HFF-Myc (cell line): ENCODE results near the gene AGAP1.

Source experiments
- DNase-seq: peaks from one replicate; pipeline ENCODE4 v3.0.0-alpha.2; 2011; ENCODE audit warnings: low read depth; ENCODE audit errors: extremely low read depth
- H3K4me3 ChIP-seq: replicated peaks from 2 replicates; pipeline ENCODE4 v1.5.1; 2011; ENCODE audit warnings: low read depth, mild to moderate bottlenecking, control low read depth, low read length
- TF ChIP-seq, protein P1 (sequence below): IDR thresholded peaks from 2 replicates; pipeline ENCODE4 v1.5.1; 2012; ENCODE audit warnings: mild to moderate bottlenecking, low read depth, low read length, control low read depth; ENCODE audit errors: missing control alignments

AGAP1 gene

DNA sequence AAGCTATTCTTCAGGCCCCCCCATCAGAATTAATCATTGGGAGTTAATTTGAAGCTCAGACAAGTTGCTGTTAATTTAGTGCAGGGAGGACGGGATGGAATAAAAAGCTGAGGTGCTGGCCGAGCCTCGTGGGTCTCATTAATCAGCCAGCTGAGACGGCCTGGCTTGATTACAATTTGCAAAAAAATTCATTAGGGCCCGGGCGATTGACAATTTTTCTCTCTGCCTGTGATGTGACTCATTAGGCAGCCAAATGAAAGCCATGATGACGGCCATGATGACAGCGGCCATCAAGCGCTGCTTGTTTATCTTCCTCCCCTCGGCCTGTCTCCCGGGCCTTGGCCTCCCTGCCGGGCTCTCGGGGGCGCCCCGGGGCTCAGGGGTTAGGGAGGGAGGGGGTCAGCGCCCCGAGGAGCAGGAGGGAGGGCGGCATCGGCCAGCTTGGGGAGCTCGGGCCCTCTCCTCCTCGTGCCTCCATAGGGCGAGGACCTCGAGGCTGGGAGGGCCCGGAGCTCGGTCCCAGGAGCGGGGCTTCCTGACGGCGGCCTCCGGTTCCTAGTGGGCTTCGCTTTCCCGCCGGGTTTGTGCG, 669.1 kb downstream of the AGAP1 start:
- TF ChIP-seq, protein P1, sequence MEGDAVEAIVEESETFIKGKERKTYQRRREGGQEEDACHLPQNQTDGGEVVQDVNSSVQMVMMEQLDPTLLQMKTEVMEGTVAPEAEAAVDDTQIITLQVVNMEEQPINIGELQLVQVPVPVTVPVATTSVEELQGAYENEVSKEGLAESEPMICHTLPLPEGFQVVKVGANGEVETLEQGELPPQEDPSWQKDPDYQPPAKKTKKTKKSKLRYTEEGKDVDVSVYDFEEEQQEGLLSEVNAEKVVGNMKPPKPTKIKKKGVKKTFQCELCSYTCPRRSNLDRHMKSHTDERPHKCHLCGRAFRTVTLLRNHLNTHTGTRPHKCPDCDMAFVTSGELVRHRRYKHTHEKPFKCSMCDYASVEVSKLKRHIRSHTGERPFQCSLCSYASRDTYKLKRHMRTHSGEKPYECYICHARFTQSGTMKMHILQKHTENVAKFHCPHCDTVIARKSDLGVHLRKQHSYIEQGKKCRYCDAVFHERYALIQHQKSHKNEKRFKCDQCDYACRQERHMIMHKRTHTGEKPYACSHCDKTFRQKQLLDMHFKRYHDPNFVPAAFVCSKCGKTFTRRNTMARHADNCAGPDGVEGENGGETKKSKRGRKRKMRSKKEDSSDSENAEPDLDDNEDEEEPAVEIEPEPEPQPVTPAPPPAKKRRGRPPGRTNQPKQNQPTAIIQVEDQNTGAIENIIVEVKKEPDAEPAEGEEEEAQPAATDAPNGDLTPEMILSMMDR = no peak
- H3K4me3 ChIP-seq = no peak overlapping the region
- DNase-seq = no peak

DNA sequence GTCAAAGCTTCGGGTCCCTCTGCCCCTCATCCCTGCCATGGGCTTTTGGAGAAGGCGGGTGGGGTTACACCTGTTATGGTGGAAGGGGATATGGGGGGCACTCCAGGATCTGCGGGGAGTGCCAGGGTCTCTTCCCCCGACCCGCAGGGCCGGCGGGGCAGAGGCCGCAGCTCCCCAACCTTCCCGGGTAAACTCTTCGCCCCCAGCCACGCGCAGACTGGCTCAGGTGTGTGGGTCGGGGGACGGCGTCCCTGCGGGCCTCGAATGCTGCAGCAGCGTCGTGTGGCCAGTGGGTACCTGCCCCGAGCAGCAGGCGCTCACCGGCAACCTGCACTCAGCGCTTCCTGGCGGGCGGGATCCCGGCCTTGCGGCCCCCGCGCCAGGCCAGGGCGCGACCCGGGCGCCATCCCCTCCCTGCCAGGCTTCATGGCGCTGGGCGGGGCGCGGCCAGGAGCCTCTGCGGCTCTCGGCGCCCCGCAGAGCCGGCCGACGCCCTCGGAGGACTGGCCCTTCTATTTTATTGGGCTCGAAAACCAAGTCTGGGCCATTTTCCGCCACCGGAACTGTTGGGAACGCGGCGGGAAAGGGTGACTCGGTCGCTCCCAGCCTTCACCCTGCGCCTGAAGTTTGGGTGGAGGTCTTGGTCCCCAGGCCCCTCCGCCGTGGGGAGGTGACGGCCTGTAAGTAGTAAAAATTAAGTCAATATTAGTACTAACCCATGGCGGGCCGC, 669.8 kb downstream of the AGAP1 start:
- TF ChIP-seq, protein P1 = no peak
- no peak for DNase-seq
- no peak overlapping the region; the same call in 1 of the 2 replicates for H3K4me3 ChIP-seq

DNA sequence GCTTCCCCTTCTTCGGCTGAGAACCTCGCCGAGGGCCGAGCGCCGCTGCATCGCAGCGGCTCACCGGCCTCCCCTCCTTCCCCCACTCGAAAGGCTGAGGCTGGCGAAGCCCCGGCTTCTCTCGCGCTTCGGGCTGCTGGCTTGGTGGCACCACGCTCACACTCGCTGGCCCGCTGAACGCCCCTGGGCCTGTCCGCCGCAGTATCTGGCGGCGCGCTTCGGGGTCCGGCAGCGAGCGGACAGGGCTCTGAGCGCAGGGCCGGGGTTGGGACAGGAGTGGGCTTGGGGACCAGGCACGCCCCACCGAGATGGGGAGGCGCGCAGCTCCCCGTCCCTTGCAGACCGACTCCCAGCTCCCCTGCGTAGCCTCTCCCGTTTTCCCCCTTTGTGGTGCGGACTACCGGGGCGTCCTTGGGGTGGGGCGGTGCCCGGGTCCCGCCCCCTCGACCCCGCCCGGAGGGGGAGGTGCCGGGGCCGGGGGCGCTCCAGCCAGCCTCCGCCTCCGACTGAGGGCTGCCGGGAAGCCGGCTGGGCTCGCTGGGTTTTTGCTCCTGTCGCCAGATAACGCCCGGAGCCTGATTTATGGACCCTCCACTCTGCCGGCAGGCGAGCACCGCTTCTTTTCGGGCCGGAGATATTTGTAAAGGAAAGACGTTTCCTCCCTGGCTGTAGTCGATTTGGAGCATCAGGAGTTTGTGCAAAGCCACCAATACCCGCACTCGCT, 670.5 kb downstream of the AGAP1 start:
- DNase-seq = no peak
- TF ChIP-seq, protein P1 = no peak
- no peak overlapping the region; the same call in 1 of the 2 replicates for H3K4me3 ChIP-seq

DNA sequence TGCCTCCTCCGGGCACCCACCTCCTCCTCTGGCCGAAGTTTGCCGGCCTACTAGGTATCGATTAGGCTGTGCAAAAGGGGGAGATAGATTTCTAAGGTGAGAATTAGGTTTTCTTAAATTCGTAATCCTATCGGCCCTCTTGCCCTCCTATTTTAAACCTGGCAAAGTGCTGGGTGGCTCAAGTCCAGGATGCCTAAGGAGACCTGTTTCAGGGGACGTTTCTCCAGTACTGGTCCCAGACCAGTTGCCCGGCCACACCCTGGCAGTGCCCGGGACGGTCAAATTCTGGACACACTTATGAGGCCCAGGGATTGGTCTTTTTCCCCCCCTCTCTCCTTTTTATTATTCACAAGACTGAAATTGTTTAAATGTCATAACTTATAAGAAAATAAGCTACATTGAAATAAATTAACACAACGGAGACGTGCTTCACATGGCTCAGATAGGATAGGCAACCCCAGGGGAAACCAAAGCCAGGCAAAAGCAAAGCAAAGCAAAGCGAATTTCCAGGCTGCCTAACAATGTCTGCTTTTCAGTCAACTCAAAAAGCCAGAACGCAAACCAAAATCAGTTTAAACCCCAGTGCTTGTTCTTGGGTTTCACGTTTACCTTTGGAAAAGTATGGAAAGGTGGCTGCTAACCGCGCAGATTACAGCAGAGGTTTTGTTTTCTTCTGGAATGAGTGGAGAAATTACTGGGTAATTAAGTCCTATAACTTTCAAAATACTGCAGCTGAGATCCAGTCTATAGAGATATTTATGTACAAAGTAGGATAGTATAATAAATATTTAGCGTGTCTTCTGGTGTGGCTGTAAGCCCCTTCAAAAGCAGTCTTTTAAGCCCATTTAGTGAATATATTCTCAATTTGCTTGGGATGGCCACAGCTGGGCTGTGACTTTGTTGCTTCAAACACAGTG, 671.3 kb downstream of the AGAP1 start:
- H3K4me3 ChIP-seq = no peak overlapping the region
- TF ChIP-seq, protein P1 = no peak
- DNase-seq = no peak

DNA sequence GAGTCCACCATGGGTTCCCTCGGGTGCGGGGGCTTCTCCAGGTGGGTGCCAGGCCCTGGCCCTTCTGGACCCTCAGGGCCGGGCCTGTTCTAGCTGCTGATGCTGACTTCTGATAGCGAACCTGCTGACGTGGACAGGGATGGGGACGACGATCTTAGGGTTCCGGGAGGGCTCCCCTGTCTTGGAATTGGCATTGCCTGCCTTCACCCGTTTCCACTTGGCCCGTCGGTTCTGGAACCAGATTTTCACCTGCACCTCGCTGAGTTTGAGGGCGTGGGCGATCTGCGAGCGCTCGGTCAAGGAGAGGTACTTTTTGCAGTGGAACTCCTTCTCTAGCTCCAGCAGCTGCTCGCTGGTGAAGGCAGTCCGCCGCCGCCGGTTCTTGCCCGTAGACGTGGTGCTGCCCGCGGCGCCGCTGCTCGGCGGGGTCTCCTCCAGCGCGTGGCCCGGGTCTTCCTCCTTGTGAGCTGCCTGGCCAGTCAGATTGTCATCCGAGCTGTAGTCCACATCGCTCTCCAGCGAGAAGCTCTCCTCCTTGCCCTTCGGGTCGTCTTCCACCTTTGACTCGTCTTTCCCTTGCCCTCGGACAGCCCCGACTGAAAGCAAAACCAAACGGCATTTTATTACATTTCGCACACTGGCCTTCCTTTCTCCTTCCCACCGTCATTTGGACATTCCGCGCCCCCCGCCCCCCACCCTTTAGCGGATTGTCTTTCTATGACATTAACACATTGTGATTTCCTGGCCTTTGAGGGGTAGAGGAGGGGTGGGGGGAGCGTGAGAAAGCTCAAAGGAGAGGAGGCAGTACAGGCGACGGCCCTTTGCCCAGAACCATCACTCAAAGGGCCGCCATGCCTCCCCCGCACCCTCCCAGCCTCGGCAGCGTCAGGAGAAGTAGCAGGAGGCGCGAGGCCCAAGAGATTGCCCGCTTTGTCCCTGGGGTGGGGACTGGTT, 672.3 kb downstream of the AGAP1 start:
- no peak overlapping the region for H3K4me3 ChIP-seq
- DNase-seq = no peak
- TF ChIP-seq, protein P1 = no peak
